HG03175 (cell line): ENCODE data around the gene NFIB.

Experiments
- ATAC-seq: cut with Tn5 transposase; IDR thresholded peaks from one replicate; pipeline ENCODE4 v1.9.1; 2021; ENCODE audit warnings: mild to moderate bottlenecking, moderate library complexity; ENCODE audit not compliant: unreplicated experiment

Gene NFIB

GRCh38 chr9:14127656-14128055 is 186.3 kb downstream of the NFIB start:
- no peak for ATAC-seq

DNA sequence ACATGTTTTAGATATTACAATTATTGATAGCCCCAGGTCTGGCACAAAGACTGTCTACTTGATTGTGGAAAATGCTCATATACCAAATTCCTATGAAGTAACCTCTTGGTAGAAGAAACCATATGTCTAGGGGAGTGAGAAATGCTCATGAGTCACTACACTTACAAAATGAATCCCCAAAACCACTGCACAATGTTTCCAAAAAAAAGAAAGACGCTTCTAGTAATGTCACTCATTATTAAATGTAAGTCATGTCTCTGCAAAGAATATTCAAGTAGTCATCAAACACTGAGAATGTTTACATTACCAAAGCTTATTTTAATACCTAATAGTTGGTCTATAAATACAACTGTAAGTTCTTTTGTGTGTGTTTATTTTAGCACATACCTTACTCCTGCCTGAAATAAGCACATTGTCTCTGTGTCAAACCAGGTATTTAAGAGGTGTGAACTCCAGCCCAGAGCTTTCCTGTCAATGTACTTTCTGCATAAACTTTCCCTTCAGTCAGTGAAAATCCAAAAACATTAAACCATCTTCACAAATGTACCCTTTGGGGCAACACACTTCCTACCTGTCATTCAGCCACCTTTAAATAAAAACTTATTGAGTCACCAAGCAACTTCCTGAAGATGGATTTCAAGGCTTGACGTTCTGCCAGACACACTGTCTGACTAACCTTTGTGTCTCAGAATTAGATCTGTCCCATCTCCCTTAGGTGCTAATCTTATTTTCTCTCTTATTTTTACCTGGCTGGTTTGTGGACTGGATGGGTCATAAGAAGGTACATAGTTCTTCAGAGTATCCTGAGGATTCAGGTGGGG is 194.0 kb downstream of the NFIB start:
- ATAC-seq, result no peak

DNA sequence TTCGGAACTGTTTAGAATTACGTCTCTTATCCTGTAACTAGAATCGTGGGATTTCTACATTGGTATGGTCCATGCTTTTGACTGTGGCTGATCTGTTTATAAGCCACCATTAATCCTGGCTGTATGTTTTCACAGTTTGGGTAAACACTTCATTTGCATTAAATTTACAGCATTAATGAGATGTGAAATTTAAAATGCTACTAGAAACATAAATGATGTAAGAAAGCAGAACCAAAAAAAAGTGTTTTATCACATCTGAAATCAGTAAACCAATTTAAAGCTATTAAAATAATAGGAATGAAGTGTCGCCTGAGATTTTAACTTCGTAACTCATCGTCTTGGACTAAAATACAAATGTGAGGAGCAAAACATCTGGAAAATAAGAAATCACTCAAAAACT is 201.7 kb downstream of the NFIB start:
- ATAC-seq, result no peak

GRCh38 chr9:14111696-14112095 is 202.2 kb downstream of the NFIB start:
- ATAC-seq, result no peak

DNA sequence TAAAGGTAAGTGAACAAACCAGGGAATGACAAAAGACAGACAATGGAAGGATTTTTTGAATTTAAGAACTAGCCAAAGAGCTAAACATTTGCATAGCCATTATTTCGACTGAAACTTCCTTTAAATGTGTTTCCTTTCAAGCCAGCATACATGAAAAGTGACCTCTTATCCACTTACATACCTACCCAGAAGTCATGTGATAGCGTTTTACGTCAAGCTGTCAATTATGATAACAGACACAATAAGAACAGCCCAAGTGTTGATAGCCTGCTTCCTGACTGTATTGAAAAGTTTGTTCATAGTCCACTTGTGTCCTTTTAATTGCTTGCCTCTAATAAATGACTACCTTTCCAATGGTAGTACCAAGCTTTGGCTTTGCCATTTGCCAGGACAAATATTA is 206.0 kb downstream of the NFIB start:
- ATAC-seq, result no peak

- no peak for ATAC-seq
These were observed 206.4 kb downstream of the NFIB start for GRCh38 chr9:14107495-14107894.

- ATAC-seq, result no peak
These were observed 207.2 kb downstream of the NFIB start for GRCh38 chr9:14106699-14107098.

- ATAC-seq, result no peak
These were observed 209.4 kb downstream of the NFIB start for GRCh38 chr9:14104496-14104895.

DNA sequence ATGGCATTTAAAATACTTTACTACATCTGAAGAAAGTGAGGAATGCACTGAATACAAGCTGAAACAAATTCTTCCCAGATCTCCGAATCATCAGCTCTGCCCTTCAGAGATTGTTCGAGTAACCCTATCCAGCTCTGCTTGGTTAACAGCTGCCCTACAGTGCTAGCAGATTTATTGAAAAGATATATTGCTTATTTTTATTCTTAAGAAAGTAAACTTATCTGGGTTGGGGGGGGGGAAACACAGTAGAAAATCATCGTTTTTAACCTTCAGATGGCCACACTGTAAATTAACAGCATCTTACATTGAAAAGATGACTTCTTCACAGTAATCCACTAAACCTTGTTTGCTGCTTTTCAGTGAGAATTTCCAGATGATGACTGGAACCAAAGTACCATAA is 210.8 kb downstream of the NFIB start:
- no peak for ATAC-seq

DNA sequence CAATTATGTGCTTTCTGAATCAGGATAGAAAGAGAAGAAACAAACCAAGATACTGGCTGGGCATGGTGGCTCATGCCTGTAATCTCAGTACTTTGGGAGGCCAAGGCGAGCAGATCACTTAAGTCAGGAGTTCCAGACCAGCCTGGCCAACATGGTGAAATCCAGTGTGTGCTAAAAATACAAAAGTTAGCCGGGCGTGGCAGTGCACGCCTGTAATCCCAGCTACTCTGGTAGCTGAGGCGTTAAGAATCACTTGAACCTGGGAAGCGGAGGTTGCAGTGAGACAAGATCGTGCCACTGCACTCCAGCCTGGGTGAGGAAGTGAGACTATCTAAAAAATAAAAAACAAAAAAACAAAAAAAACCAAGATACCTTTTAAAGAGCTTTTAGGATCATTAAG is 214.2 kb downstream of the NFIB start:
- ATAC-seq, result no peak

DNA sequence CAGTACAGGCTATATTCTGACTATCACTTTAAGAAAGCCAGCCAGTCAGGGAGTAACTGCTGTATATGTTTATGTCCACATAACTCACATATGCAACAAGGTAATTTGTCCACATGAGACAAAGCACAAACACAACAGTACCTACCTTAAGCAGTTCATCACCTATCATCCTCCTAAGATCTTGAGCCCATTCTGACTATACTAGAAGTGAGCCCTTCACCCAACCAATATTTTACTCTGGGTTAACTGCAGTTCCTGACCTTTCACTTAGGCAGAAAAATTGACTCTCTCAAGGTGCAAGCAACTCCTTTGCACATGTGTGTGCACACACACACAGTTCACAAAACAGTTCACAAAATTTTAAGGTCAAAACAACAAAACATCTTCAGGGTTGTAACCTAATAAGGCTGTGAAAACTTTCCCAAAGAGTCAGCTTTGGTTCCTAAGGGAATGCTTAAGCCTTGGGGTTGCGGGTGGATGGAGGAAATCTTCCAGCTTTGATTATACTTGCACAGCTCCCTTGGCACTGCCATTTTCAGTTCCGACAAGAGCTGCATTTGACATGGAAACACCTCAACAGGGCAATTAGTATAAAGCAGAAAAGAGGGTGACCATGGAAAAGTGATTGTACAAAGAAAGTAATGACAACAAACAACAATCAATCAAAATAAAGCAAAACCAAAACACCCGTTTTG is 215.3 kb downstream of the NFIB start:
- no peak for ATAC-seq

GRCh38 chr9:14097666-14098415 is 216.1 kb downstream of the NFIB start:
- no peak for ATAC-seq

- ATAC-seq, result no peak
These were observed 216.7 kb downstream of the NFIB start for GRCh38 chr9:14097215-14097614.

- no peak for ATAC-seq
These were observed 217.6 kb downstream of the NFIB start for GRCh38 chr9:14096258-14096922.

GRCh38 chr9:14095277-14095676 is 218.7 kb downstream of the NFIB start:
- no peak for ATAC-seq

DNA sequence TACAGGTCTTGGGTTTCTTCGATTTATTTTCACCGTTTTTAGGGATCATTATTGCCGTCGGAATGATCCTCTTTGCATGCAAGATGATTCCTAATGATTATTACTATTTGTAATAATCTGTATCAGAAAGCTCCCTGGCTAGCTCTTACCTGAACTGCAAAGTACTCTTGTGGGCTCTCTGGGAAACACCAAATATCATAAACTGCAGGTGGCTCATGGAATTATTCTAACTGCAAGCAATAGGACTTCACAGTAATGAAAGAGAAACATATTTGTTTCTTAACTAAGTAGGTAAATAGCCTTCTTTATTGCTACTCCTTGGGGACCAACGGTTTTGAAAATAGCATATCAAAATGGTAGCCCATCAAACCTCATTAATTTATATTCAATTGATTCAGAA is 219.4 kb downstream of the NFIB start:
- no peak for ATAC-seq

DNA sequence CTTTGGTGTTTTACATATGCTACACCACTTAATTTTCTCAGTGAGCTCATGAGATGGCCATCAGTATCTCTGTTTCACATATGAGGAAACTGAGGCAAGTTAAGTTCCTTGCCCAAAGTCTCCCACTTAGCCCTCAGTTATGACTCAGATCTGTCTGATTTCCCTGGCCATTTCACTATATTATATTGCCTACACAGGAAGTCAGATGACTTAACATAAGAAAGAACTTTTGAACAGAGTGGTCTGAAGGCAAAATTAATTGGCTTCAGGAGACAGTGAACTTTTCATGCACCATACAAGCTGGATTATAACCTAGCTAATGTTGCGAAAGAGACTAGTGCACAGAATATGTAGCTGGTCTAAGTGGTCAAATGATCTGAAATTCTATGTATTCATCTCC is 221.6 kb downstream of the NFIB start:
- ATAC-seq, result no peak

GRCh38 chr9:14089051-14089803 is 224.7 kb downstream of the NFIB start:
- ATAC-seq, result no peak

- ATAC-seq, result no peak
These were observed 226.4 kb downstream of the NFIB start for GRCh38 chr9:14087576-14087975.

DNA sequence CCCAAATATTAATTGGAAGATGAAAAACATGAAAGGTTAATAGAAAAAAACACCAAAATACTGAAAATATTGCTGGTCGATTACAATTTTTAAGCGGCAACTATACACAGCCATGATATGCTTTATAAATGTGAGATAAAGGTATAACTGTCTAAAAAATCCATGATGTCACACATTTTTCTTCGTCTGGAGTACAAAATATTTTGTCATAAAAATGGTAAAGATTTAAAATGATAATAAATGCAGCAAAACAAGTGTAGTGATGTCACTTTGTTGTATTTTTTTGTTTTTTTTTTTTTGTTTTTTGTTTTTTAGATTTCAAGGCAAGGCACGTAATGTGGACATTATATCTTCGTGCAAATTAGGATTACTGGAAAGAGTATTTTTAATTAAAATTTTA is 227.4 kb downstream of the NFIB start:
- no peak for ATAC-seq

GRCh38 chr9:14085810-14086209 is 228.1 kb downstream of the NFIB start:
- ATAC-seq, result no peak
